Common myeloid progenitor, CD34-positive (primary cell): ENCODE data around the gene WDR1.
A peak's percentile ranks its signal among the peaks of the same experiment; 100 is the strongest.

Experiments used
- CTCF ChIA-PET: fragments of 350-600 bp; sonication (Branson Sonifier 250); formaldehyde crosslinking; loops from one replicate; lab custom pipeline; 2021; ENCODE audit warnings: antibody characterized with exemption; lab: Charles Lee
- POLR2A ChIA-PET: fragments of 350-600 bp; sonication (Branson Sonifier 250); formaldehyde crosslinking; loops from one replicate; lab custom pipeline; 2021; ENCODE audit warnings: antibody characterized with exemption; lab: Charles Lee
- DNase-seq, 3 donors: peaks; one replicate each; pipeline versions ENCODE4 v3.0.0 to v3.0.0-alpha.2; 2013
- H3K27ac ChIP-seq, 2 experiments: 1 replicate in 1 of 2; 2 replicates in 1 of 2; pipeline ENCODE4 v1.7.0; 2013; ENCODE audit warnings: inconsistent platforms in 2 of 2, low read length in 2 of 2, mild to moderate bottlenecking in 2 of 2, low read depth in 1 of 2, moderate library complexity in 1 of 2; ENCODE audit not compliant: severe bottlenecking in 2 of 2, insufficient read depth in 1 of 2, poor library complexity in 1 of 2
- H3K27me3 ChIP-seq, 5 experiments: replicated peaks in 2 of 5; 1 replicate in 3 of 5; 2 replicates in 2 of 5; pipeline versions ENCODE4 v1.6.1 to v1.7.0; 2013; ENCODE audit warnings: low read length in 4 of 5, mild to moderate bottlenecking in 2 of 5, moderate library complexity in 2 of 5, inconsistent platforms in 1 of 5; ENCODE audit not compliant: insufficient read depth in 5 of 5, control insufficient read depth in 4 of 5
- H3K36me3 ChIP-seq, 4 experiments: 1 replicate in 2 of 4; 2 replicates in 2 of 4; pipeline versions ENCODE4 v1.6.1 to v1.7.0; 2013; ENCODE audit warnings: low read length in 3 of 4, control low read depth in 1 of 4, mild to moderate bottlenecking in 1 of 4; ENCODE audit not compliant: control insufficient read depth in 4 of 4, insufficient read depth in 4 of 4
- H3K4me1 ChIP-seq, 4 experiments: 1 replicate in 3 of 4; 2 replicates in 1 of 4; pipeline versions ENCODE4 v1.6.1 to v1.7.1; 2013; ENCODE audit warnings: low read length in 3 of 4, mild to moderate bottlenecking in 3 of 4, control low read depth in 1 of 4, inconsistent platforms in 1 of 4, moderate library complexity in 1 of 4; ENCODE audit not compliant: control insufficient read depth in 4 of 4, insufficient read depth in 4 of 4; ENCODE audit errors: control extremely low read depth in 1 of 4
- H3K4me3 ChIP-seq, 7 experiments: 1 replicate in 4 of 7; 2 replicates in 3 of 7; pipeline versions ENCODE4 v1.5.1 to v1.7.0; 2013; ENCODE audit warnings: mild to moderate bottlenecking in 7 of 7, low read length in 6 of 7, moderate library complexity in 6 of 7, inconsistent platforms in 2 of 7, low read depth in 2 of 7, control low read depth in 1 of 7; ENCODE audit not compliant: insufficient read depth in 4 of 7, control insufficient read depth in 1 of 7; ENCODE audit errors: extremely low read depth in 1 of 7
- H3K9me3 ChIP-seq, 5 experiments: 1 replicate in 4 of 5; 2 replicates in 1 of 5; pipeline versions ENCODE4 v1.6.1 to v1.7.1; 2013; ENCODE audit warnings: low read length in 4 of 5, mild to moderate bottlenecking in 2 of 5, inconsistent platforms in 1 of 5, low read depth in 1 of 5, moderate library complexity in 1 of 5; ENCODE audit not compliant: control insufficient read depth in 4 of 5, insufficient read depth in 2 of 5; ENCODE audit errors: control extremely low read depth in 1 of 5
- WGBS: methylation state at CpG from one replicate; pipeline ENCODE4 v1.1.5; 2013; ENCODE audit not compliant: insufficient coverage; 5-methylcytosine and 5-hydroxymethylcytosine counted together

The WDR1 gene

GRCh38 chr4:10077483-10078335 is 38.9 kb downstream of the WDR1 start:
- no peak overlapping the region for H3K27ac ChIP-seq
- 92% methylated on average over 30 of the region's 38 CpGs for WGBS
- CTCF ChIA-PET: interaction anchor here (0.7 to 2.2 kb wide), 5 partner anchors 9 to 40 kb away, joined by 3 to 6 read pairs (median 4); no protein-coding TSS in a partner anchor

GRCh38 chr4:10077076-10077475 is 39.5 kb downstream of the WDR1 start:
- Histone ChIP-seq H3K4me1 (no peaks in the 10 kb centered on the region), H3K4me3 (no peak overlapping the region), H3K36me3 (peaks cover 29 to 97% (median 80%) of the 10 kb centered on the region in 4 experiments), H3K27me3 (no peaks in the 10 kb centered on the region), H3K9me3 (no peaks in the 10 kb centered on the region), H3K27ac (no peak overlapping the region)
- POLR2A ChIA-PET: no interaction called here
- CTCF ChIA-PET: interaction anchor here (1.4 kb wide), 1 partner anchor 10 kb away, joined by 4 read pairs; no protein-coding TSS in a partner anchor
- 97% methylated on average over 8 of the region's 9 CpGs for WGBS
- no peak for DNase-seq

More at GRCh38 chr4:10077483-10078335, 38.9 kb downstream of the WDR1 start:
- Histone ChIP-seq H3K27me3 (no peaks in the 10 kb centered on the region), H3K9me3 (no peaks in the 10 kb centered on the region), H3K36me3 (peaks cover 29 to 98% (median 81%) of the 10 kb centered on the region in 4 experiments), H3K4me1 (no peaks in the 10 kb centered on the region), H3K4me3 (no peak overlapping the region)
- DNase-seq: peak in 1 of 3 donors; percentile 32
- POLR2A ChIA-PET: no interaction called here

- no peak overlapping the region for H3K27ac ChIP-seq
- H3K27me3 ChIP-seq: no peaks in the 10 kb centered on the region
- no peak for DNase-seq
- no peaks in the 10 kb centered on the region for H3K4me1 ChIP-seq
- POLR2A ChIA-PET: no interaction called here
- CTCF ChIA-PET: interaction anchor here (1.6 kb wide), 1 partner anchor 12 kb away, joined by 7 read pairs; no protein-coding TSS in a partner anchor
- peaks cover 27 to 88% (median 73%) of the 10 kb centered on the region in 4 experiments for H3K36me3 ChIP-seq
- no peaks in the 10 kb centered on the region for H3K9me3 ChIP-seq
- H3K4me3 ChIP-seq: no peak overlapping the region
- 86% methylated on average over 9 of the region's 11 CpGs for WGBS
Measured at GRCh38 chr4:10075953-10076391, 40.6 kb downstream of the WDR1 start.

- Histone ChIP-seq H3K36me3 (peaks cover 23 to 81% (median 67%) of the 10 kb centered on the region in 4 experiments), H3K27me3 (no peaks in the 10 kb centered on the region), H3K27ac (no peak overlapping the region), H3K4me3 (no peak overlapping the region), H3K4me1 (no peaks in the 10 kb centered on the region), H3K9me3 (no peaks in the 10 kb centered on the region)
- no peak for DNase-seq
- ChIA-PET CTCF (interaction anchor here (1.6 kb wide), 1 partner anchor 12 kb away, joined by 7 read pairs; no protein-coding TSS in a partner anchor), POLR2A (no interaction called here)
- 95% methylated on average over 20 of the region's 20 CpGs for WGBS
Measured at GRCh38 chr4:10075158-10075863, 41.3 kb downstream of the WDR1 start.

GRCh38 chr4:10074767-10075105 is 41.9 kb downstream of the WDR1 start:
- H3K9me3 ChIP-seq: no peaks in the 10 kb centered on the region
- no peaks in the 10 kb centered on the region for H3K4me1 ChIP-seq
- H3K36me3 ChIP-seq: peaks cover 23 to 76% (median 62%) of the 10 kb centered on the region in 4 experiments
- H3K27me3 ChIP-seq: no peaks in the 10 kb centered on the region
- H3K27ac ChIP-seq: no peak overlapping the region
- WGBS: 100% methylated on average over 7 of the region's 7 CpGs
- POLR2A ChIA-PET: no interaction called here
- H3K4me3 ChIP-seq: no peak overlapping the region
- CTCF ChIA-PET: no interaction called here
- DNase-seq: peak in 2 of 3 donors; percentile 41 to 43

GRCh38 chr4:10074076-10074766 is 42.4 kb downstream of the WDR1 start:
- CTCF ChIA-PET: no interaction called here
- H3K27ac ChIP-seq: no peak overlapping the region
- POLR2A ChIA-PET: no interaction called here
- no peaks in the 10 kb centered on the region for H3K4me1 ChIP-seq
- 100% methylated on average over 4 of the region's 13 CpGs for WGBS
- H3K36me3 ChIP-seq: peaks cover 21 to 74% (median 57%) of the 10 kb centered on the region in 4 experiments
- no peak for DNase-seq
- H3K27me3 ChIP-seq: no peaks in the 10 kb centered on the region
- no peak overlapping the region for H3K4me3 ChIP-seq
- H3K9me3 ChIP-seq: no peaks in the 10 kb centered on the region
